Dedifferentiated amniotic fluid mesenchymal stem cell (primary cell): ENCODE results near the gene KLHL6.

ENCODE experiments used
- DNase-seq: peaks from one replicate; pipeline ENCODE4 v3.0.0-alpha.2; 2016; ENCODE audit errors: extremely low spot score

KLHL6 gene

DNA sequence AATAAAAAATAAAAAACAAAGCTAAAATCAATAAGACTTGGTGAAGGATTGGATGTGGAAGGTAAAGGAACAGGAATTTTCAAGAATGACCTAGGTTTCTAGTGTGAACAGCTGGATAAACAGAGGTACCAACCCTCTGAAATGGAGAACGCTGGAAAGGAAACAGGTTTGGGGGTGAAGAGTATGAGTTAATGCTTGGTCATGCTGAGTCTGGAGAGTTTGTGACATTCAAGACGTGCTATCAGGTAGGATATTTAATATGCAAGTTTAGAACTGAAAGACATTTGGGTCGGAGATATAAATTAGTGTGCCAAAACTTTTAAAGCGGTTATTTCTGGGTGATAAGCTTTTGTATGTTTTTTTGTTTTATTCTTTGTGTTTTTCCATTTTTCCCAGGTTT, 11.4 kb upstream of the KLHL6 start:
- no peak for DNase-seq

GRCh38 chr3:183564046-183564445, 8.5 kb upstream of the KLHL6 start:
- DNase-seq = no peak

DNA sequence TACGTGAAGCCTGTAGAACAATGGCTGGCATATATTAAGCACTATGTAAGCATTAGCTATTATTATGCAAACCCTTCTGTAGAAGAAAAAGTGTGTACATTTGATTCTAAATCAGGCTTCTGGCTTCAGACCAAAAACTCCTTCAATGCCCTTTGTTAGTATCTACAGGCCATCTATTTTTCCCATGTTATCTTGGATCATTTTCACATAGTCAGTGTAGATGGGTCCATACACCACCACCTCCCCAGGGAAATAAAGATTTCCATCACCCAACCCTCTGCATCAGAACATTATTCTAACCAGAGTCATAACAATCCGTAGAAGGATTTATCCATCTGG, 8.0 kb upstream of the KLHL6 start:
- DNase-seq = no peak

DNA sequence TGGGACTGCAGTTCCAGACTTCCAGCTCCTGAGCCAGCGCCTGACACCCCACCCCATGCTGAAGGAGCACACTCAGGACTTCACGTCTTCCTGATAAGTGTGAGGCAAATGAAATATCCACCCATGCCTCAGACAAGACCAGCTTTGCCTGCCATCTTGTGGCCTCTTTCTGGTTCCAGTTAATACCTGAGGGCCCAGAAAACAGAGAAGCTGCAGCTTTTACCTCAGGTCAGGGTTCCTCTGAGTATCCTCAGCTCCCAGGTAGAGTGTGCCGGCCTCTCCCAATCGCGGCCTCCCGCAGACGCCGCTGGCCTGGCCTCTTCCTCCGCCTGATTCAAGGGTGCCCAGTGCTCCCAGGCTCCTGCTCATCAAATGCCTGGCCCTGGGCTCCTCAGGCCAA, 5.1 kb upstream of the KLHL6 start:
- DNase-seq = no peak

DNA sequence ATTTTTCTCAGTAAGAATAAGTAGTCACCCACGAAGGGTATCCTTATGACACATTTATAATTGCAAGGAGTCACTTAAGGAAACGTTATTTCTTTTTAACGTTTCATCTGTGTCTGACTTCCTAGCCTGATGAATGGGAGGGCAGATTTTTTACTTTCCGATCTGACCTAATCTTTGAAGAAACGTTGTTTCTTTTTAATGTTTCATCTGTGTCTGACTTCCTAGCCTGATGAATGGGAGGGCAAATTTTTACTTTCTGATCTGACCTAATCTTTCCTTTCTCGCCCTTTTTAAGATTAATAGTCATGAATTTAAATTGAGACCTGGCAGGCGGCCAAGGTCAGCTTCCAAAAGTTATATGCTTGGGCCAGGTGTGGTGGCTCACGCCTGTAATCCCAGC, 3.0 kb upstream of the KLHL6 start:
- DNase-seq = no peak

GRCh38 chr3:183556722-183557121, 1.2 kb upstream of the KLHL6 start:
- DNase-seq = no peak

GRCh38 chr3:183554377-183554776, 1.1 kb downstream of the KLHL6 start:
- no peak for DNase-seq

DNA sequence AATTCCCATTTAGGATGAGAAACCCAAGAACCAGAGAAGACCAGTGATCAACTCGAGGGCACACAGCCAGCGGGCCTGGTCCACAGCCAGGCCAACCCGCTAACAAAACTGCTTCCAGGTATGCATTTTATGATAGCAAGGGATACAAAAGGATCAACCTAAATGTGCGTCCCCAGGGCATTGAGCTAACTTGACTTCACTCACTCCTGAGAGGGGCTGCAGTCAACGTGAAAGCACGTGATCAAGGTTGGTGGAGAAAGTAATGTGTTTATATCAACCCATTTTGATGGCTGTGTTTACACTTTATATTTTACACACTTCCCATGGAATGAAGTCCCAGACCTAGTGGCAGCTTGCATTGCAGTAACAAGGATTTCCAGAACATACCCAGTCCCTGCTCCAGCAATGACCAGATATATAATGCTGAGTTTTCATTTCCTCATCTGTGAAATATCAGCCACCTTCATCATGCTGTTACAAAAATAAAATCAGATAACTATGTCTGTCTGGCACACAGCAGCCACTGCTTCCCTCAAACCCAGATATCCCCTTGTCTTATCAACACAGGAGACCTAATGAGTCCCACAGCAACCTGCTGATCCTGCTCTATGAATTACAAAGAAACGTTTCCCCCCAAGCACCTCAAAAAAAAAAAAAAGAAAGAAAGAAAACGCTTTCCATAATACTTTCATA, 2.0 kb downstream of the KLHL6 start:
- DNase-seq = no peak

DNA sequence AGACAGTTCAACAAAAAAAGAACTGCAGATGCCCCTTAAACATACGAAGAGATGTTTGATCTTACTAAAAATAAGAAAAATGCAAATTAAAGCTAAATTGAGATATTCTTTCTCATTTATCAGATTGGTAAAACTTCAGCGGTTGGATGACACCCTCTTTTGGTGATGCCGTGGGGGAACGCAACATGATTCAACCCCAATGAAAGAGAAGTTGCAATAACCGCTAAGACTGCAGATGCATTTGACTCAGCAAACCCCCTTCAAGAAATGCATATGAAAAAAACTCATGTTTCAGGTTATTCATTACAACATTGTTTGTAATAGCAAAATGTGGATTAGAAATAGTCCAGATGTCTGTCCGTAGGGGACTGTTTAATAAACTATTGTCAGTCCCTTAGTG, 3.6 kb downstream of the KLHL6 start:
- DNase-seq = no peak

DNA sequence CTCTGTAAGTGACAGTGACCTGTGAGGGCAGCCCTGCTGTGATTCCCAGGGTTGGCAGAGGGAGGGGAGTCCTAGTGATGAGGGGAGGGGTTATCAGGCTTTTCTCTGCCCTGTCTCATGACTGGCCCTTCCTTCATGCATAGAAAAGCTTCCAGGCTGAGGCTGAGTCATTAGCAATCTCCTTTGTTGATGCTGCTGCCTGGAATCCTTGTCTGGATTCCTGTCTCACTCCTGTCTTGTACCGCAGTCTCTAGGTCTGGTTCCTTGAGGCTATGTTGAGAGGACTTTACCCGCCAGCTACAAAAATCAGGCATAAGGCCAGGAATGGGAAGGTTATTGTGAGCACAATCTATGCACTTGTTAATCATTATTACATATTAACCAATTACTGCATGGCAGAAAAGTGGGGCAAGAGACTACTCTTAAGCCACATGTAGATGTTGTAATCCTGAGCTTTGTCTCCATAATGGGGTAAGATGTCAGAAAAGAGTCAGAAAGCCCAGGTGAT, 7.2 kb downstream of the KLHL6 start:
- peak; percentile 49 for DNase-seq

- DNase-seq = no peak
Measured at GRCh38 chr3:183546625-183547024, 8.9 kb downstream of the KLHL6 start.

GRCh38 chr3:183545708-183546107, 9.8 kb downstream of the KLHL6 start:
- no peak for DNase-seq

GRCh38 chr3:183542355-183542754, 13.2 kb downstream of the KLHL6 start:
- DNase-seq = peak; percentile 11

DNA sequence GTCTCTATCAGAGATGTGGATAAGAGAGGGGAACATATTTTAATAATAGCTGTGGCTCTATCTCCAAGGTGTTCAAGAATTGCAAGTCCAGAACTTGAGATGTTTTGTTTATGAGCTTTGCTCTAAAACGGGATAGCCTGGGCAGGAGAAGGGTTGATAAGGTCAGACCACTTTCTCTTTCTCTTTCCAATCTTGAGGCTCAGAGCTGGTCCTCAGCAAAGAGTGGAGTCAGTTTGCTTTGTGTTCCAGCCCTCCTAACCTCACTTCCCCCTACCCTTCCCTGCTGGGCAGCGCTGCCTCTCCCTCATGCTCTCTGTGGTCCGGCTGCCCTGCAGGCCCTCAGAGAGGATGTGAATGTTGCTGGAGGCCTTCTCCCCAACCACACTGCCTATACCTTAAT, 13.8 kb downstream of the KLHL6 start:
- no peak for DNase-seq

- peak; percentile 10 for DNase-seq
Measured at GRCh38 chr3:183541235-183541655, 14.3 kb downstream of the KLHL6 start.

- peak; percentile 8 for DNase-seq
Measured at GRCh38 chr3:183540501-183541234, 14.8 kb downstream of the KLHL6 start.

GRCh38 chr3:183539811-183540210, 15.7 kb downstream of the KLHL6 start:
- peak; percentile 14 for DNase-seq

DNA sequence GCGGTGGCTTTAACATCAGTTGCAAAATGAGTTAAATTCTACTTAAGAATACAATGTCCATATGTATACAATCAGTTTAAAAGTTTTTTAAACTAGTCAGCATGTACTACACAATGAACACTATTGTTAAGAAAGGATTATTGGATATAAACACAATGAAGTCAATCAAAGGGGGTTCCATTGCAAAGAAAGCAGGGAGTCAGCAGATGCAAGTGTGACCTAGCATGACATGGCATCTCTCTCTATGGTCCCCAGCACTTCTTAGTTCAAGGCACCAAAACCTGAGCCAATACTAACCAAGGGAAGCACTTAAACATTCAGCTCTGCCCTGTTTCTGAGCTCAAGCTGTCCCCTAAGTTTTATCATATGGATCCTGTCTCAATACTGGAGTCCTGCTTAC, 17.0 kb downstream of the KLHL6 start:
- DNase-seq = peak; percentile 6

DNA sequence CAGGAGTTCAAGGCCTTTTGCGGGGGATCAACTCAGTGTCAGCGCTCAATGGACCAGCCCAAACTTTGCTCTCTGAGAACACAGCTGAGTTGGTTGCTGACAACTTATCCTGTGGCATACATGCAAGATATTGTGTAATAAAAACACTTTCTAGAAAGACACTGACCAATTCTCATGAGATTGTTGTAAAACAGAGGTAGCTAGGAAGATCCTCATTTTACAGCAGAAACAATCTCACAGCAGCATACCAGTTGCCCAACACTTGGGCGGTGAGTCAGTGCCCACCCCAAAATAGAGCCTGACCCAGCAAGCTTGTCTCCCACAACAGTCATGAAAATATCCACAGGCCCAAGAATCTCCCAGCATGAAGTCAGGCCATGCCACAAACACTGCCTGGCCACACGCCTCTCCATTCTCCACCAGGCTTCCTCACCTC, 18.2 kb downstream of the KLHL6 start:
- DNase-seq = peak; percentile 33

DNA sequence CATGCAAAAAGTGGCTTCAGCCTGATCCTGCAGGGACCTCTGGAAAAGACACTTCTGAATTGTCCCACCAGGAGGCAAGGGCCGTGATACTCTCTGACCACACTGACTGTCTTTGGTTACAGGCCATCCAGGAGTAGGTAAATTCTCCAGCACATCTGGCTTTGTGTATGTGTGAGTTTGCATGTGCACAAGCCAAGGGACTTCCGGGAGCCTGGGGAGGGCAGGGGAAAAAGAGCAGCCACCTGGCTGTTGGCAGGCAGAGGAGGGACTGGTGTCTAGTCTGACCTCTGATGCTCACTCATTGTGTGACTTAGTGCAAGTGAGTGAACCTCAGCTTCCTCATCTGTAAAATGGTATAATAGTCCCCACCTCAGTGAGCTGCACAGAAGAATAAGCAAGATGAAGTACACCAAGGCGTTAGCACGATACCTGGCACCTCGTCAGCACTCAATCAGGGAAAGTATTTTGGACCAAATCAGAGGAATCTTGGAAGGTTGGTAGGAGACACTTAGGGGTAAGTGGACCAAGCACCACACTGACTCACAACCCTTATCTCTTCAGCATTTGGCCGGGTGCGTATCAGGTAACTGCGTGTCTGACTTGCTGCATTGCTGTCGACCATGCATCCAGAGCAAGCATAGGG, 19.1 kb downstream of the KLHL6 start:
- DNase-seq = no peak

DNA sequence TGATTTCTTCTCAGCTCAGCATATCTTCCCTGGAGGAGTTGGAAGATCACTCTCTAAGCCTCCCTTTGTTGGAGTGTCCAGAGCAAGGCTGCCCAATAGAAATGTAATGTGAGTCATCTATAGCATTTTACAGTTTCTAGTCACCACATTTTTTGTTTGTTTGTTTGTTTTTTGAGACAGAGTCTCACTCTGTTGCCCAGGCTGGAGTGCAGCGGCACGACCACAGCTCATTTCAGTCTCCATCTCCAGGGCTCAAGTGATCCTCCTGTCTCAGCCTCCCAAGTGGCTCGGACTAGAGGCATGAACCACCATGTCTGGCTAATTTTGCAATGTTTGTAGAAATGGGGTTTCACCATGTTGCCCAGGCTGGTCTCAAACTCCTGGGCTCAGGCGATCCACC, 21.3 kb downstream of the KLHL6 start:
- DNase-seq = peak; percentile 42

DNA sequence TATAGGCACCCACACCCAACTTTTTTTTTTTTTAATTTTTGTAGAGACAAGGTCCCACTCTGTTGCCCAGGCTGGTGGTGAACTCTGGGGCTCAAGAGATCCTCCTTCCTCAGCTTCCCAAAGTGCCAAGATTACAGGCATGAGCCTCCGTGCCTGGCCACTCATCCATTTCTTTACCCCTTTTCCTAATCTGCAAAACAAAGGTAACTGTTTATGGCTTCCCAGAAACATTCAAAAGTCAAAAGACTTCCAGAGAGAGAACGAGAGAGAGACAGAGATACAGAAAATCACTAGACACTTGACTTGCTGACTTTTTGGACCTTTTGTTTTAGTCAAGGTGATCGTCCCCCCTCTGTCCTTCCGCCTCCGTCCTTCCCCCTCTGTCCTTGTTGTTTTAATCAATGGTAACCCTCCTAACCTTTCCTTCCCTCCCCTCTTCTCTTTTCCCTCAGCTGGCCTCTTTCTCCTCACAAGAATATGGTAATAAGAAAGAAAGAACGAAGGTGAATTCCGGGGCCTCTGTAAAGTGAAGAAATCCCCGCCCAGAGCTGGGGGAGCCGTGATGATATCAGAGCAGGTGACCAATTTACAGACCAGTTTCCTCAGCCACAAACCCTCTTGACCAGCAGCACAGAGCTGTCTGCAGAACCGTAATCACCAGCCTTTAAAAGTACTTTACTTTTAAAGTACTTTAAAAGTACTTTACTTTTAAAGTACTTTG, 21.9 kb downstream of the KLHL6 start:
- no peak for DNase-seq
